Fibroblast of villous mesenchyme (primary cell): ENCODE data around the gene PCDHGA12. TPM values are rescaled to one million over a fixed set of nuclear protein-coding genes. Genes with fewer than 3 reads are reported as not detected.
"Not testable (repeated sequence)": the region's sequence is repeated elsewhere in the genome, so short reads cannot be mapped to it uniquely, and the experiment has no call there.

ENCODE experiments used
- DNase-seq: peaks from one replicate; pipeline ENCODE4 v3.0.0-alpha.2; 2010; ENCODE audit warnings: low read depth
- H3K4me3 ChIP-seq: 2 replicates; pipeline ENCODE4 v1.5.1; 2011; ENCODE audit warnings: low read depth, mild to moderate bottlenecking, low read length
- total RNA-seq: library from RNA; depleted of rRNA; stranded (reverse); fragments of >200 nt; gene quantifications from 2 replicates; pipeline ENCODE4 v1.2.3, GENCODE V29; 2012
- TF ChIP-seq, protein P1 (sequence below): IDR thresholded peaks from 2 replicates; pipeline ENCODE4 v1.5.1; 2012; ENCODE audit warnings: low read depth, mild to moderate bottlenecking, low read length; ENCODE audit not compliant: insufficient read depth

PCDHGA12 gene
- total RNA-seq, 1 donor: 15.5 TPM

DNA sequence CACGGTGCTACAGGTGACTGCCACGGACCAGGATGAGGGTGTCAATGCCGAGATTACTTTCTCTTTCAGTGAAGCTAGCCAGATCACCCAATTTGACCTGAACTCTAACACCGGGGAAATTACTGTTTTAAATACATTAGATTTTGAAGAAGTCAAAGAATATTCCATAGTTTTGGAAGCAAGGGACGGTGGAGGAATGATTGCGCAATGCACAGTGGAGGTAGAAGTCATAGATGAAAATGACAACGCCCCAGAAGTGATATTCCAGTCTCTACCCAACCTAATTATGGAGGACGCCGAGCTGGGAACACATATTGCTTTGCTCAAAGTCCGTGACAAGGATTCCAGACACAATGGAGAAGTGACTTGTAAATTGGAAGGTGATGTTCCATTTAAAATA, 41.6 kb upstream of the PCDHGA12 start:
- DNase-seq: no peak
- TF ChIP-seq, protein P1, sequence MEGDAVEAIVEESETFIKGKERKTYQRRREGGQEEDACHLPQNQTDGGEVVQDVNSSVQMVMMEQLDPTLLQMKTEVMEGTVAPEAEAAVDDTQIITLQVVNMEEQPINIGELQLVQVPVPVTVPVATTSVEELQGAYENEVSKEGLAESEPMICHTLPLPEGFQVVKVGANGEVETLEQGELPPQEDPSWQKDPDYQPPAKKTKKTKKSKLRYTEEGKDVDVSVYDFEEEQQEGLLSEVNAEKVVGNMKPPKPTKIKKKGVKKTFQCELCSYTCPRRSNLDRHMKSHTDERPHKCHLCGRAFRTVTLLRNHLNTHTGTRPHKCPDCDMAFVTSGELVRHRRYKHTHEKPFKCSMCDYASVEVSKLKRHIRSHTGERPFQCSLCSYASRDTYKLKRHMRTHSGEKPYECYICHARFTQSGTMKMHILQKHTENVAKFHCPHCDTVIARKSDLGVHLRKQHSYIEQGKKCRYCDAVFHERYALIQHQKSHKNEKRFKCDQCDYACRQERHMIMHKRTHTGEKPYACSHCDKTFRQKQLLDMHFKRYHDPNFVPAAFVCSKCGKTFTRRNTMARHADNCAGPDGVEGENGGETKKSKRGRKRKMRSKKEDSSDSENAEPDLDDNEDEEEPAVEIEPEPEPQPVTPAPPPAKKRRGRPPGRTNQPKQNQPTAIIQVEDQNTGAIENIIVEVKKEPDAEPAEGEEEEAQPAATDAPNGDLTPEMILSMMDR: no peak
- no peak overlapping the region for H3K4me3 ChIP-seq

DNA sequence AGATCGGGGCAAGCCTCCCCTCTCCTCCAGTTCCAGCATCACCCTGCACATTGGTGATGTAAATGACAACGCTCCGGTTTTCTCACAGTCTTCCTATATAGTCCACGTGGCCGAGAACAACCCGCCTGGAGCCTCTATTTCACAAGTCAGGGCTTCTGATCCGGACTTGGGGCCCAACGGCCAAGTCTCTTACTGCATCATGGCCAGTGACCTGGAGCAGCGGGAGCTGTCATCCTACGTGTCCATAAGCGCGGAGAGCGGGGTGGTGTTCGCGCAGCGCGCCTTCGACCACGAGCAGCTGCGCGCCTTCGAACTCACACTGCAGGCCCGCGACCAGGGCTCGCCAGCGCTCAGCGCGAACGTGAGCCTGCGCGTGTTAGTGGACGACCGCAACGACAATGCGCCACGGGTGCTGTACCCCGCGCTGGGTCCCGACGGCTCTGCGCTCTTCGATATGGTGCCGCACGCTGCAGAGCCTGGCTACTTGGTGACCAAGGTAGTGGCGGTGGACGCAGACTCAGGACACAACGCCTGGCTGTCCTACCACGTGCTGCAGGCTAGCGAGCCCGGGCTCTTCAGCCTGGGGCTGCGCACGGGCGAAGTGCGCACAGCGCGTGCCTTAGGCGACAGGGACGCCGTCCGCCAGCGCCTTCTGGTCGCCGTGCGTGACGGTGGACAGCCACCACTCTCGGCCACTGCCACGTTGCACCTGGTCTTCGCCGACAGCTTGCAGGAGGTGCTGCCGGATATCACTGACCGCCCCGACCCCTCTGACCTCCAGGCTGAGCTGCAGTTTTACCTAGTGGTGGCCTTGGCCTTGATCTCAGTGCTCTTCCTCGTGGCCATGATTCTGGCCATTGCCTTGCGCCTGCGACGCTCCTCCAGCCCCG, 40.9 kb upstream of the PCDHGA12 start:
- no peak overlapping the region for H3K4me3 ChIP-seq
- DNase-seq: no peak
- TF ChIP-seq, protein P1: no peak

DNA sequence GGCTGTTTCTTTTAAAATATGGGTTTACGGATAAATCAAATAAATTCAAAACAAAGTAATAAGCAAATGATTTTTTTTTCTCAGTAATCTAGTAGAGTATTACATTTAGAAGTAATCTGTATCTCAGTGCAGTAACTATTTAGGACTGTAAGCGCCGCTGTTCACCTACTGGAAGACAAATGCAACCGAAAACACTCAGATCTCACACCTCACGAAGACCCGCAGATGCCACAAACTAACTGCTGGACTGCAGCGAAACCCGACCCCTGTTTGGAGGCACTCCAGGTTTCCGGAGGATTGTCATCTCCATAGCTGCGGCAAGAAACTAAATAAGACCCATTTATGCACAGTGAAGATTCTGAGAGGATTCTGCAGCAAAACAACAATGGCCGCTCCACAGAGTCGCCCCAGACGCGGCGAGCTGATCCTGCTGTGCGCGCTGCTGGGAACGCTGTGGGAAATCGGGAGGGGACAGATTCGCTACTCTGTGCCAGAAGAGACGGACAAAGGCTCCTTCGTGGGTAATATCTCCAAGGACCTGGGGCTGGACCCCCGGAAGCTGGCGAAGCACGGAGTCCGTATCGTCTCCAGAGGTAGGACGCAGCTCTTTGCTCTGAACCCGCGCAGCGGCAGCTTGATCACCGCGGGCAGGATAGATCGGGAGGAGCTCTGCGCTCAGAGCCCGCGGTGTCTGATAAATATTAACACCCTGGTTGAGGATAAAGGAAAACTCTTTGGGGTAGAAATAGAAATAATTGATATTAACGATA, 37.7 kb upstream of the PCDHGA12 start, which contains the start of gene PCDHGA8:
Gene PCDHGA8 (plus strand): TSS at position 205 of the 770 bp plus-strand sequence. CDS start 181 bp downstream, at position 386.
- TF ChIP-seq, protein P1: peak; percentile 18
- no peak within 1 kb of the TSS for H3K4me3 ChIP-seq
- peak; percentile 9 for DNase-seq

DNA sequence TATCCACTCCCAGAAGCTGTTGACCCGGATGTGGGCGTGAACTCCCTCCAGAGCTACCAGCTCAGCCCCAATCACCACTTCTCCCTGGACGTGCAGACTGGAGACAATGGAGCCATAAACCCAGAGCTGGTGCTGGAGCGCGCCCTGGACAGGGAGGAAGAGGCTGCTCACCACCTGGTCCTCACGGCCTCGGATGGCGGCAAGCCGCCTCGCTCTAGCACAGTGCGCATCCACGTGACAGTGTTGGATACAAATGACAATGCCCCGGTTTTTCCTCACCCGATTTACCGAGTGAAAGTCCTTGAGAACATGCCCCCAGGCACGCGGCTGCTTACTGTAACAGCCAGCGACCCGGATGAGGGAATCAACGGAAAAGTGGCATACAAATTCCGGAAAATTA, 37.0 kb upstream of the PCDHGA12 start:
- TF ChIP-seq, protein P1: no peak
- DNase-seq: no peak
- H3K4me3 ChIP-seq: no peak overlapping the region

DNA sequence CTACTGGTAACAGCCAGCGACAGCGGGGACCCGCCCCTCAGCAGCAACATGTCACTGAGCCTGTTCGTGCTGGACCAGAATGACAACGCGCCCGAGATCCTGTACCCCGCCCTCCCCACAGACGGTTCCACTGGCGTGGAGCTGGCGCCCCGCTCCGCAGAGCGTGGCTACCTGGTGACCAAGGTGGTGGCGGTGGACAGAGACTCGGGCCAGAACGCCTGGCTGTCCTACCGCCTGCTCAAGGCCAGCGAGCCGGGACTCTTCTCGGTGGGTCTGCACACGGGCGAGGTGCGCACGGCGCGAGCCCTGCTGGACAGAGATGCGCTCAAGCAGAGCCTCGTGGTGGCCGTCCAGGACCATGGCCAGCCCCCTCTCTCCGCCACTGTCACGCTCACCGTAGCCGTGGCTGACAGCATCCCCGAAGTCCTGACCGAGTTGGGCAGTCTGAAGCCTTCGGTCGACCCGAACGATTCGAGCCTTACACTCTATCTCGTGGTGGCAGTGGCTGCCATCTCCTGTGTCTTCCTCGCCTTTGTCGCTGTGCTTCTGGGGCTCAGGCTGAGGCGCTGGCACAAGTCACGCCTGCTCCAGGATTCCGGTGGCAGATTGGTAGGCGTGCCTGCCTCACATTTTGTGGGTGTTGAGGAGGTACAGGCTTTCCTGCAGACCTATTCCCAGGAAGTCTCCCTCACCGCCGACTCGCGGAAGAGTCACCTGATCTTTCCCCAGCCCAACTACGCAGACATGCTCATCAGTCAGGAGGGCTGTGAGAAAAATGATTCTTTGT, 35.7 kb upstream of the PCDHGA12 start:
- DNase-seq, H3K4me3 ChIP-seq: not testable (repeated sequence)

DNA sequence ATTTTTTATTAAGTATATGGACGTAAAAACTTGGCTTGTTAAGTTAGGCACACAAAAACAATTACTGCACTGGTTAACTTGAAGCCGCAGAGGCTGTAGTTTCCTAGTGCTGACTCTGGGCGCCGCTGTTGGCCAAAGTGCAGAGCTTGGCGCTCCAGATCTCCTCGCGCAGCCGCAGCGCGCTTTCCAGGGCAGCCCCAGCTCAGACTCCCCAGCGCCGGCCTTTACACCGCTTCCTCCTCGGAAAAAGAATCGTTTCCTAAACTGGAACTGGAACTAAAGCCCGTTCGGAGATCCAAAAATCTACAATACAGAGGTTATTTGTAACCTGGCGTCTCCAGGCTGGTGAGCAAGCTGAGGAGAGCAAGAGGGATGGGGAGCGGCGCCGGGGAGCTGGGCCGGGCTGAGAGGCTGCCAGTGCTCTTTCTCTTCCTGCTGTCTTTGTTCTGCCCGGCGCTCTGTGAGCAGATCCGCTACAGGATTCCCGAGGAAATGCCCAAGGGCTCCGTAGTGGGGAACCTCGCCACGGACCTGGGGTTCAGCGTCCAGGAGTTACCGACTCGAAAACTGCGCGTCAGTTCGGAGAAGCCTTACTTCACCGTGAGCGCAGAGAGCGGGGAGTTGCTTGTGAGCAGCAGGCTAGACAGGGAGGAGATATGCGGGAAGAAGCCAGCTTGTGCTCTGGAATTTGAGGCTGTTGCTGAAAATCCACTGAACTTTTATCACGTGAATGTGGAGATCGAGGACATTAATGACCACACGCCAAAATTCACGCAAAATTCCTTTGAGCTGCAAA, 32.4 kb upstream of the PCDHGA12 start, which contains the start of gene PCDHGB5:
Gene PCDHGB5 (plus strand): TSS at position 192 of the 796 bp plus-strand sequence. CDS start 181 bp downstream, at position 373.
- TF ChIP-seq, protein P1: peak; percentile 68
- H3K4me3 ChIP-seq: peak within 1 kb of the TSS; percentile 54
- peak; percentile 57 for DNase-seq
